Keratinocyte (primary cell): ENCODE measurements around the gene CCND2.

ENCODE experiments used
- EZH2 ChIP-seq: IDR thresholded peaks from one replicate; pipeline ENCODE4 v1.6.1; 2012; ENCODE audit warnings: inconsistent platforms, mild to moderate bottlenecking, low read length, moderate library complexity
- TF ChIP-seq, protein P1 (sequence below), 3 experiments: IDR thresholded peaks in 1 of 3; conservative IDR thresholded peaks in 1 of 3; optimal IDR thresholded peaks in 1 of 3; 2 replicates in 2 of 3; 3 replicates in 1 of 3; pipeline versions ENCODE3 to v1.5.1; 2011; ENCODE audit warnings: low read length in 3 of 3, mild to moderate bottlenecking in 3 of 3, moderate library complexity in 2 of 3, control low read depth in 1 of 3, inconsistent platforms in 1 of 3; ENCODE audit not compliant: insufficient read depth in 2 of 3; ENCODE audit errors: extremely low read depth in 1 of 3

GRCh38 chr12:4312251-4312650 is 38.7 kb downstream of the CCND2 start:
- TF ChIP-seq, protein P1, sequence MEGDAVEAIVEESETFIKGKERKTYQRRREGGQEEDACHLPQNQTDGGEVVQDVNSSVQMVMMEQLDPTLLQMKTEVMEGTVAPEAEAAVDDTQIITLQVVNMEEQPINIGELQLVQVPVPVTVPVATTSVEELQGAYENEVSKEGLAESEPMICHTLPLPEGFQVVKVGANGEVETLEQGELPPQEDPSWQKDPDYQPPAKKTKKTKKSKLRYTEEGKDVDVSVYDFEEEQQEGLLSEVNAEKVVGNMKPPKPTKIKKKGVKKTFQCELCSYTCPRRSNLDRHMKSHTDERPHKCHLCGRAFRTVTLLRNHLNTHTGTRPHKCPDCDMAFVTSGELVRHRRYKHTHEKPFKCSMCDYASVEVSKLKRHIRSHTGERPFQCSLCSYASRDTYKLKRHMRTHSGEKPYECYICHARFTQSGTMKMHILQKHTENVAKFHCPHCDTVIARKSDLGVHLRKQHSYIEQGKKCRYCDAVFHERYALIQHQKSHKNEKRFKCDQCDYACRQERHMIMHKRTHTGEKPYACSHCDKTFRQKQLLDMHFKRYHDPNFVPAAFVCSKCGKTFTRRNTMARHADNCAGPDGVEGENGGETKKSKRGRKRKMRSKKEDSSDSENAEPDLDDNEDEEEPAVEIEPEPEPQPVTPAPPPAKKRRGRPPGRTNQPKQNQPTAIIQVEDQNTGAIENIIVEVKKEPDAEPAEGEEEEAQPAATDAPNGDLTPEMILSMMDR (optimal IDR thresholded peaks at IDR 0.05 in 1 of 3, IDR thresholded peaks at IDR 0.05 in 1 of 3, conservative IDR thresholded peaks at IDR 0.05 in 1 of 3; ENCODE audit: extremely low read depth in 1 of 3, insufficient read depth in 2 of 3, low read length in 3 of 3), result no peak
- no peak for TF ChIP-seq EZH2
